Sigmoid colon (tissue), 7 donors: Measurements from ENCODE around the gene SDCBP2. TPM values are rescaled to one million over a fixed set of nuclear protein-coding genes. Genes with fewer than 3 reads are reported as not detected.

Source experiments
- DNase-seq: peaks from one replicate; pipeline ENCODE4 v3.0.0-alpha.2; 2019
- H3K27ac ChIP-seq, 4 donors: fragments of 200-600 bp; sonication (generic); one replicate each; pipeline ENCODE4 v1.5.1; 2016 to 2019; ENCODE audit warnings: mild to moderate bottlenecking in 1 of 4
- H3K27me3 ChIP-seq, 3 donors: fragments of 200-600 bp; sonication (generic); one replicate each; pipeline ENCODE4 v1.5.1; 2019; ENCODE audit warnings: mild to moderate bottlenecking in 1 of 3
- H3K36me3 ChIP-seq, 4 donors: fragments of 200-600 bp; sonication (generic); one replicate each; pipeline ENCODE4 v1.5.1; 2016 to 2019
- H3K4me1 ChIP-seq, 4 donors: fragments of 200-600 bp; sonication (generic); one replicate each; pipeline ENCODE4 v1.5.1; 2017 to 2019
- H3K4me3 ChIP-seq, 4 donors: fragments of 200-600 bp; sonication (generic); one replicate each; pipeline ENCODE4 v1.5.1; 2017 to 2019; ENCODE audit warnings: mild to moderate bottlenecking in 2 of 4, moderate library complexity in 1 of 4
- H3K9me3 ChIP-seq, 4 donors: fragments of 200-600 bp in 3 of 4; sonication (generic) in 3 of 4; one replicate each; pipeline versions ENCODE4 v1.5.1 to v1.6.1; 2013 to 2019
- CTCF ChIP-seq, 4 experiments: fragments of 450-650 bp in 3 of 4; fragments of 200-600 bp in 1 of 4; IDR thresholded peaks; one replicate each; pipeline ENCODE4 v1.5.1; 2016 to 2019; ENCODE audit warnings: antibody characterized with exemption in 4 of 4, mild to moderate bottlenecking in 3 of 4, moderate library complexity in 2 of 4
- EP300 ChIP-seq, 4 donors: sonication (generic); formaldehyde crosslinking; IDR thresholded peaks; one replicate each; pipeline ENCODE4 v1.6.1; 2017; ENCODE audit warnings: antibody characterized with exemption in 4 of 4
- POLR2A ChIP-seq, 2 donors: fragments of 450-650 bp; IDR thresholded peaks; one replicate each; pipeline ENCODE4 v1.6.1; 2016; ENCODE audit warnings: antibody characterized with exemption in 2 of 2, mild to moderate bottlenecking in 2 of 2, moderate library complexity in 2 of 2
- POLR2AphosphoS5 ChIP-seq, 4 donors: sonication (generic); formaldehyde crosslinking; IDR thresholded peaks; one replicate each; pipeline ENCODE4 v1.6.1; 2017; ENCODE audit warnings: antibody characterized with exemption in 4 of 4
- WGBS, 2 donors: extraction: QIAGEN DNeasy Blood & Tissue Kit; methylation state at CpG; one replicate each; pipeline ENCODE4 v1.1.7; 2013; 5-methylcytosine and 5-hydroxymethylcytosine counted together
- intact Hi-C: fragments of 100-400 bp; cut with DNase I; formaldehyde crosslinking; loops from one replicate; pipeline ENCODE4 v1.15.1; 2023
- polyA plus RNA-seq, 3 donors: library from polyadenylated mRNA; stranded (reverse); fragments of 200-250 nt; gene quantifications; one replicate each; pipeline ENCODE4 v1.2.3, GENCODE V29; 2013
- total RNA-seq, 4 donors: library from RNA; depleted of rRNA; stranded (reverse); fragments of >200 nt; gene quantifications; one replicate each; pipeline ENCODE4 v1.1.0, GENCODE V29; 2016
- donor health status: healthy with polysubstance abuse.
- donor health status: Bipolar disorder and iron deficiency.
- donor health status: healthy.

Gene SDCBP2
- total and polyA plus RNA-seq, 7 donors = 1.1 to 724 (median 3.6) TPM

GRCh38 chr20:1373036-1373435 lies 44.1 kb upstream of the SDCBP2 start:
- intact Hi-C loops = no loop called here
- TF ChIP-seq CTCF (IDR thresholded peaks at IDR 0.05) = no peak
- no peak for TF ChIP-seq EP300 (IDR thresholded peaks at IDR 0.05)
- no peak for TF ChIP-seq POLR2AphosphoS5 (IDR thresholded peaks at IDR 0.05)
- no peak for TF ChIP-seq POLR2A (IDR thresholded peaks at IDR 0.05)
- 92 to 93% methylated on average over 3 of the region's 3 CpGs for WGBS, 2 donors
- Histone ChIP-seq H3K9me3 (no peaks in the 10 kb centered on the region), H3K4me1 (peaks cover 0 to 65% (median 48%) of the 10 kb centered on the region in 4 donors), H3K36me3 (peaks cover 0 to 33% (median 3%) of the 10 kb centered on the region in 4 donors), H3K27ac (peak overlapping the region in 2 of 4 donors; percentile 15 to 36), H3K4me3 (no peak overlapping the region), H3K27me3 (no peaks in the 10 kb centered on the region)
- no peak for DNase-seq

GRCh38 chr20:1371830-1372539 lies 43.0 kb upstream of the SDCBP2 start:
- H3K36me3 ChIP-seq = peaks cover 0 to 33% (median 3%) of the 10 kb centered on the region in 4 donors
- 80 to 89% methylated on average over 5 of the region's 5 CpGs for WGBS, 2 donors
- intact Hi-C loops = no loop called here
- H3K9me3 ChIP-seq = no peaks in the 10 kb centered on the region
- no peak for TF ChIP-seq CTCF (IDR thresholded peaks at IDR 0.05)
- no peak for TF ChIP-seq EP300 (IDR thresholded peaks at IDR 0.05)
- TF ChIP-seq POLR2AphosphoS5 (IDR thresholded peaks at IDR 0.05) = no peak
- TF ChIP-seq POLR2A (IDR thresholded peaks at IDR 0.05) = no peak
- H3K27ac ChIP-seq = peak overlapping the region in 3 of 4 donors; percentile 50 to 71 (median 62)
- DNase-seq = no peak
- H3K4me3 ChIP-seq = no peak overlapping the region
- peaks cover 0 to 56% (median 40%) of the 10 kb centered on the region in 4 donors for H3K4me1 ChIP-seq
- H3K27me3 ChIP-seq = no peaks in the 10 kb centered on the region

- peak overlapping the region; percentile 40 to 71 (median 56) for H3K27ac ChIP-seq
- H3K4me1 ChIP-seq = peaks cover 0 to 56% (median 34%) of the 10 kb centered on the region in 4 donors
- no peak for TF ChIP-seq POLR2AphosphoS5 (IDR thresholded peaks at IDR 0.05)
- no peak for TF ChIP-seq EP300 (IDR thresholded peaks at IDR 0.05)
- no peak for TF ChIP-seq CTCF (IDR thresholded peaks at IDR 0.05)
- TF ChIP-seq POLR2A (IDR thresholded peaks at IDR 0.05) = no peak
- H3K27me3 ChIP-seq = no peaks in the 10 kb centered on the region
- intact Hi-C loops = no loop called here
- no peaks in the 10 kb centered on the region for H3K9me3 ChIP-seq
- DNase-seq = no peak
- H3K4me3 ChIP-seq = no peak overlapping the region
- WGBS, 2 donors = 79 to 84% methylated on average over 3 of the region's 3 CpGs
- H3K36me3 ChIP-seq = peaks cover 0 to 33% (median 3%) of the 10 kb centered on the region in 4 donors
Observed at GRCh38 chr20:1371202-1371782, 42.4 kb upstream of the SDCBP2 start.

- no peaks in the 10 kb centered on the region for H3K27me3 ChIP-seq
- H3K9me3 ChIP-seq = no peaks in the 10 kb centered on the region
- peaks cover 0 to 52% (median 31%) of the 10 kb centered on the region in 4 donors for H3K4me1 ChIP-seq
- no peak for DNase-seq
- H3K4me3 ChIP-seq = no peak overlapping the region
- intact Hi-C loops = no loop called here
- H3K36me3 ChIP-seq = peaks cover 0 to 33% (median 3%) of the 10 kb centered on the region in 4 donors
- peak overlapping the region; percentile 40 to 71 (median 56) for H3K27ac ChIP-seq
- no peak for TF ChIP-seq EP300 (IDR thresholded peaks at IDR 0.05)
- peak in 1 of 4 donors; percentile 23 for TF ChIP-seq POLR2AphosphoS5 (IDR thresholded peaks at IDR 0.05)
- WGBS, 2 donors = 44 to 54% methylated on average over 2 of the region's 2 CpGs
Observed at GRCh38 chr20:1370548-1371110, 41.7 kb upstream of the SDCBP2 start.

GRCh38 chr20:1369970-1370369 lies 41.0 kb upstream of the SDCBP2 start:
- intact Hi-C loops = no loop called here
- Histone ChIP-seq H3K4me1 (peaks cover 0 to 47% (median 28%) of the 10 kb centered on the region in 4 donors), H3K4me3 (no peak overlapping the region), H3K9me3 (no peaks in the 10 kb centered on the region), H3K27ac (peak overlapping the region in 3 of 4 donors; percentile 22 to 34 (median 32)), H3K36me3 (peaks cover 0 to 33% (median 3%) of the 10 kb centered on the region in 4 donors), H3K27me3 (no peaks in the 10 kb centered on the region)
- WGBS, 2 donors = 40 to 73% methylated on average over 3 of the region's 3 CpGs
- no peak for TF ChIP-seq POLR2A (IDR thresholded peaks at IDR 0.05)
- TF ChIP-seq EP300 (IDR thresholded peaks at IDR 0.05) = no peak
- TF ChIP-seq POLR2AphosphoS5 (IDR thresholded peaks at IDR 0.05) = no peak
- TF ChIP-seq CTCF (IDR thresholded peaks at IDR 0.05) = no peak
- no peak for DNase-seq
